ENCODE data around the gene UBD.

GRCh38 chr6:29561091-29561490, 1.6 kb upstream of the UBD start:
- TF ChIP-seq, protein P1, sequence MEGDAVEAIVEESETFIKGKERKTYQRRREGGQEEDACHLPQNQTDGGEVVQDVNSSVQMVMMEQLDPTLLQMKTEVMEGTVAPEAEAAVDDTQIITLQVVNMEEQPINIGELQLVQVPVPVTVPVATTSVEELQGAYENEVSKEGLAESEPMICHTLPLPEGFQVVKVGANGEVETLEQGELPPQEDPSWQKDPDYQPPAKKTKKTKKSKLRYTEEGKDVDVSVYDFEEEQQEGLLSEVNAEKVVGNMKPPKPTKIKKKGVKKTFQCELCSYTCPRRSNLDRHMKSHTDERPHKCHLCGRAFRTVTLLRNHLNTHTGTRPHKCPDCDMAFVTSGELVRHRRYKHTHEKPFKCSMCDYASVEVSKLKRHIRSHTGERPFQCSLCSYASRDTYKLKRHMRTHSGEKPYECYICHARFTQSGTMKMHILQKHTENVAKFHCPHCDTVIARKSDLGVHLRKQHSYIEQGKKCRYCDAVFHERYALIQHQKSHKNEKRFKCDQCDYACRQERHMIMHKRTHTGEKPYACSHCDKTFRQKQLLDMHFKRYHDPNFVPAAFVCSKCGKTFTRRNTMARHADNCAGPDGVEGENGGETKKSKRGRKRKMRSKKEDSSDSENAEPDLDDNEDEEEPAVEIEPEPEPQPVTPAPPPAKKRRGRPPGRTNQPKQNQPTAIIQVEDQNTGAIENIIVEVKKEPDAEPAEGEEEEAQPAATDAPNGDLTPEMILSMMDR (IDR thresholded peaks at IDR 0.05 in 4 of 5, conservative IDR thresholded peaks at IDR 0.05 in 1 of 5) = no peak
- TF ChIP-seq POLR2A (IDR thresholded peaks at IDR 0.05) = no peak
